Measurements from ENCODE around the gene GAB4. TPM values are rescaled to one million over a fixed set of nuclear protein-coding genes. Genes with fewer than 3 reads are reported as not detected.
"Not testable (repeated sequence)": the region's sequence is repeated elsewhere in the genome, so short reads cannot be mapped to it uniquely, and the experiment has no call there.

Gene GAB4
- total RNA-seq, 2 experiments from 2014 or later: not detected

DNA sequence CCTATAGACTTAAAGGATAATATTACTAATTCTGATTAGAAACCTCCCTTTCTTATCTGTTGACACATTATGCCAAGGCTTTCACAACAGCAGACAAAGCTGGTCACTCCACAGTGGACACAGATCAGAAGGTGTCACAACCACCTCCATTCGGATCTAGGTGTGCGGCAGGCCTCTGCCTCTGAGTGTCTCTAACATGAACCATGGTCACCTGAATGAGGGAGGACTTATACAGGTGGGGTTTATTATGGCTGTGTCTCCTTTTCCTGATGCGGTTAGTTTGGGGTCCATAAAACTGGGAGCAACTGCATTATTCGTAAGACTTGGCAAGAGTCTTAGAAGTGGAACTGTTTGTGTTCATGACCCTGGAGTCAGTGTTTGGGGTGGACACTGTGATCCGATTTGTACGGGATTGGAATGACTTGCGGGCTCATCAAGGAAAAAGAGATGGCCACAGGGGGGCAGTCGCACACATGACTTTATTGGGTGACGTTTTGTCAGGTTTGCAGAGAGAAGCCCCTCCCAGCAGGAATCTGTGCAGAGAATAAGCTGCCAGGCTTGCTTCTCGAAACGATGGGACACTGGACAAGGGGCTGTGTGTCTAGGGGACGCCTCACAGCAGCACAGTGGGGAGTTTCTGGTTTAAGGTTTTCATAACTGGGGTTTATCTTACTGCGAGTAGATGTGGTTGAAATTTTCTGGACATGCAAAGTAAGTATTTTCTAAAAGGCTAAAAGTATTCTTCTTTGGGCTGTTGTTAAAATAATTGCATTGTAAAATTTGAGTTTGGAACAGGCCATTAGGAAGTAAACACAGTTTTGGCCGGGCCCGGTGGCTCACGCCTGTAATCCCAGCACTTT is 90.6 kb downstream of the GAB4 start:
- no peak overlapping the region for H3K4me3 Mint-ChIP-seq
- DNase-seq (peak; percentile 80), ATAC-seq (peak; percentile 44)
- no peaks in the 10 kb centered on the region for H3K36me3 Mint-ChIP-seq (ENCODE audit: low read depth)
- H3K9me3 Mint-ChIP-seq (ENCODE audit: low read depth): no peaks in the 10 kb centered on the region
- H3K27ac Mint-ChIP-seq: no peak overlapping the region
- CTCF ChIA-PET: interaction anchor here (0.6 to 2.1 kb wide), 16 partner anchors 10 to 584 kb away, joined by 3 to 17 read pairs (median 3); no protein-coding TSS in a partner anchor
- intact Hi-C loops (cut with DNase I, micrococcal nuclease): loop anchor here (1.0 to 2.0 kb wide), 2 partner anchors 141 to 583 kb away; no protein-coding TSS in a partner anchor
- H3K4me1 Mint-ChIP-seq: peaks cover 2% of the 10 kb centered on the region
- peaks cover 20% of the 10 kb centered on the region for H3K27me3 Mint-ChIP-seq
- POLR2A ChIA-PET: no interaction called here

DNA sequence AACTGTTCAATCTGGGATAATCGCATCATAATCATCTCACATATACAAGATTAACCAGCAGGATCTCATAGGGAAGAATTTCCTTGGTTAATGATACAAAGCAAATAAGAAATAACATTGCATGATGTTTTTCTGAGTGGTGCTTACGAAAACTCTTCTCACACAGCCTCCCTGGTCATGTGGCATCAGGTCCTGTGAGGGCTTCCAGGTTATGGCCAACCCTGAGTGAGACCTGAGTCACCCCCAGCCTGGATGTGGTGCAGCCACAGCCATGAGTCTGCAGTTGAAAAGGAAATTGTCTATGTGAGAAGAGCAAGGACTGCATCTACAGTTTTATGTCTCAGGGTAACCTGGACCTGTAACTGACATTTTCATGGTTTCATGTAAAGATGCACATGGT is 92.3 kb downstream of the GAB4 start:
- Mint-ChIP-seq H3K27me3 (peaks cover 20% of the 10 kb centered on the region), H3K9me3 (ENCODE audit: low read depth) (no peaks in the 10 kb centered on the region), H3K4me1 (peaks cover 2% of the 10 kb centered on the region), H3K4me3 (no peak overlapping the region), H3K36me3 (ENCODE audit: low read depth) (no peaks in the 10 kb centered on the region), H3K27ac (no peak overlapping the region)
- DNase-seq (peak; percentile 41), ATAC-seq (peak; percentile 69)
- ChIA-PET POLR2A (no interaction called here), CTCF (interaction anchor here (0.7 to 2.1 kb wide), 6 partner anchors 11 to 586 kb away, joined by 3 to 17 read pairs (median 5); no protein-coding TSS in a partner anchor)
- intact Hi-C loops (cut with DNase I, micrococcal nuclease): loop anchor here in 1 of 2 experiments (2.0 kb wide), 1 partner anchor 585 kb away; no protein-coding TSS in a partner anchor

DNA sequence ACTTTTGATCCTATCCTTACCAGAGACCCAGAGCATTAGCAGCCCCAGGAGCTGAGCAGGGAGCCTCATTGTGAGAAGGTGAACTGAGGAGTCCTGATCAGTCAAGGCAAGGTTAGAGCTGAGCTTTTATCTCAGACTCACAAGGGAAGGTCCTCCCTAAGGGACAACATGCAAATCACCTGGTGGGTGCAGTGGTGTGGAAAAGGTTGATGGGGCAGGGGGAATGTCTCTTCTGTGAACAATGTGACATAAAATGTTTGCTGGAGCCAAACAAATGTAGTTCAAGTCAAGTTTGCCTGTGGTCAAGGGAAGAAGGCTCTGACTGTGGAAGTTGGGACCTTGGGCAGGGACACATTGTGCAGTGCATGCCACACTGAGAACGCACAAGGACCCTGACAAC is 93.1 kb downstream of the GAB4 start:
- POLR2A ChIA-PET; H3K36me3 Mint-ChIP-seq (ENCODE audit: low read depth); DNase-seq; intact Hi-C loops (cut with DNase I, micrococcal nuclease); H3K4me3 Mint-ChIP-seq; H3K4me1 Mint-ChIP-seq; ATAC-seq; H3K27ac Mint-ChIP-seq; H3K9me3 Mint-ChIP-seq (ENCODE audit: low read depth): not testable (repeated sequence)
- CTCF ChIA-PET: interaction anchor here (0.8 to 0.9 kb wide), 2 partner anchors 143 to 290 kb away, joined by 3 read pairs; no protein-coding TSS in a partner anchor
- H3K27me3 Mint-ChIP-seq: peaks cover 17% of the 10 kb centered on the region

DNA sequence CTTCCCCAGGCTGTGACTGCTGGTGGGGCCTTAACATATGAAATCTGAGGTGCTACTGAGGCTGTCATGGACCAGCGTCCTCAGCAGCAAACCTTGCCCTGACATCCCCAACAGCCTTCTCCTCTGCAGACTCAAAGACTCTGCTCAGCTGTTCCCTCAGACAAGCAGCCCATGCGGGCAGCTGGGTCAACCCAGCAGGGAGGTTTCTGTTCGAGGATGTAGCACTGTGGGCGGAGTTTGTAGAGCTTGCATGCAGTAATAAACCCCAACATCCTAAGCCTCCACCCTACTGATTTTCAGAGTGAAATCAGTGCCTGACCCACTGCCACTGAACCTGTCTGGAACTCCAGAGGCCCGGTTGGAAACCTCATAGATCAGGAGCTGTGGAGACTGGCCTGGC is 94.0 kb downstream of the GAB4 start:
- intact Hi-C loops (cut with DNase I, micrococcal nuclease): no loop called here
- CTCF ChIA-PET: interaction anchor here (0.9 to 1.1 kb wide), 2 partner anchors 10 to 144 kb away, joined by 3 to 4 read pairs; no protein-coding TSS in a partner anchor

DNA sequence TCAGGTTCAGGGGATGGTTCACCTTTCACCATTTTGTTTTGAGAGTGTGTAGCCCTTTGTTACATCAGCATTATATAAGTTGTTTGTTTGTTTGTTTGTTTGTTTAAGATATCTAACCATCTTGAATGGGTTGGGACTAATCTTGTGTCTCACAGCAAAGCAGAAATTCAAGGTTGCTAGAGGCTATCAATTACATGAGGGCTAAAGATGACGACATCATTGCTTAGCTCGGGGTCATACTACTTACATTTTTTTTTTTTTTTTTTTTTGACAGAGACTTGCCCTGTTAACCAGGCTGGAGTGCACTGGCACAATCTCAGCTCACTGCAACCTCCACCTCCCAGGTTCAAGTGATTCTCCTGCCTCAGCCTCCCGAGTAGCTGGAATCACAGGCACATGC is 95.7 kb downstream of the GAB4 start:
- DNase-seq: no peak
- peaks cover under 1% of the 10 kb centered on the region for H3K4me1 Mint-ChIP-seq
- POLR2A ChIA-PET: no interaction called here
- CTCF ChIA-PET: no interaction called here
- no peaks in the 10 kb centered on the region for H3K9me3 Mint-ChIP-seq (ENCODE audit: low read depth)
- H3K27me3 Mint-ChIP-seq: peaks cover 21% of the 10 kb centered on the region
- no peak overlapping the region for H3K4me3 Mint-ChIP-seq
- no peaks in the 10 kb centered on the region for H3K36me3 Mint-ChIP-seq (ENCODE audit: low read depth)
- ATAC-seq: no peak
- intact Hi-C loops (cut with DNase I, micrococcal nuclease): no loop called here
- no peak overlapping the region for H3K27ac Mint-ChIP-seq

More for the DNA sequence above, 94.0 kb downstream of the GAB4 start:
- Mint-ChIP-seq H3K27ac (no peak overlapping the region), H3K4me1 (peaks cover 2% of the 10 kb centered on the region), H3K27me3 (peaks cover 19% of the 10 kb centered on the region), H3K4me3 (no peak overlapping the region), H3K36me3 (ENCODE audit: low read depth) (no peaks in the 10 kb centered on the region), H3K9me3 (ENCODE audit: low read depth) (no peaks in the 10 kb centered on the region)
- POLR2A ChIA-PET: no interaction called here
- DNase-seq: no peak
- ATAC-seq: no peak

Other genes starting within 250 kb of the GAB4 start
- gene XKR3, start 182.8 kb downstream of the GAB4 start, total RNA-seq: not detected
- 10 to 100 TPM; 13.1 to 13.3 TPM for gene IL17RA, start 76.8 kb upstream of the GAB4 start, total RNA-seq
- under 1 TPM; 0.14 to 0.19 TPM for gene TMEM121B, start 113.1 kb upstream of the GAB4 start, total RNA-seq
- gene HDHD5, start 151.1 kb upstream of the GAB4 start, total RNA-seq: 10 to 100 TPM; 51.6 to 69.0 TPM
- gene ADA2, start 211.2 kb upstream of the GAB4 start, total RNA-seq: 1 to 10 TPM; 5.4 to 6.1 TPM